ENCODE measurements around the gene MED13L.

MED13L gene

DNA sequence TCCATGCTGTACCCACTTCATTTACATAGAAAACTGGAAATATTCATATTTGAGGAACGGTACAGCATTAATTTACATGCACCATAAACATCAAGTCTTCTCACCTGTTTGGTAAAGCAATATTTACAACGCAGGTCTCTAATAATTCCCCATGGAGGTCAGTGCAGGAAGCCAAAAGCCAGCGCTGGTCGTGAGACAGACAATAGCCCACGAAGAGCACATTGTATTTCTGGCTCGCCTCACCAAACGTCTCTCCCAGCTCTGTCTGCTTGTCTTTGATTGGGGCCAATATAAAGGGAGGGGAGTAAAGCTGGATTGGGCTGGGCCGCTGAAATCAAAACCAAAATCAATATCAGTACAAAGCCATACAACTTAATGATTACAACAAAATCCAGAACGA is 302.1 kb downstream of the MED13L start:
- DNase-seq (ENCODE audit: low read depth, low spot score): no peak

DNA sequence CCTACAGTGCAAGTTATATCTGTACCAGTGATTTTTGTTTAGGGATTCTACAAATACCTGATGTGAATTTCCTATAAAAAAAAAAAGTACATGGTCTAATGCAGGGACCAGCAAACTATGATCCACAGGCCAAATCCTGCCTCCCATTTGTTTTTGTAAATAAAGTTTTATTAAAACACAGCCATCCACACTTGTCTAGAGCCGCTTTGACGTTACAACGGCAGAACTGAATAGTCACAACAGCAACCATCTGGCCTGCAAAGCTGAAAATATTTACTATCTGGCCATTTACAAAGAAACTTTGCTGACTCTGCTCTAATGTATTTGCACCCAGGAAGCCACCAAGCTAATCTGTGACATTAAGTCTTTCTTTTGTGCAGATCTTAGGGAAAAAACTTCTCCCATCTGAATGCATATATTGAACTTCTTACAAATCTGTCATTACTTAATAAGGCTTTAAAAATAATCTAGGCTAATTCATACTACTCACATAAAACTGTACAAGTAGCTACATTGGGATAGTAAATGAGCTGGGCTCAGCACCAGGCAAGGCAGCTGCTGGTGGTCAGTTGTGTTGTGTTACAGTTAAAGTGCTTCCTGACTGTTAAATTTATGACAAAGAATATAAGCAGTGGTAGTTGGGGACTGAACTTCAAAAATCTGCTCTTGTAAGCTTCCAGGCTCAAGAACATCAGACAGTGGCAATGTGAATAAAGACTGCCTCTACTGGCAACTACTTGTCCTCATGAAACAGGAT is 303.3 kb downstream of the MED13L start:
- no peak for DNase-seq (ENCODE audit: low read depth, low spot score)

DNA sequence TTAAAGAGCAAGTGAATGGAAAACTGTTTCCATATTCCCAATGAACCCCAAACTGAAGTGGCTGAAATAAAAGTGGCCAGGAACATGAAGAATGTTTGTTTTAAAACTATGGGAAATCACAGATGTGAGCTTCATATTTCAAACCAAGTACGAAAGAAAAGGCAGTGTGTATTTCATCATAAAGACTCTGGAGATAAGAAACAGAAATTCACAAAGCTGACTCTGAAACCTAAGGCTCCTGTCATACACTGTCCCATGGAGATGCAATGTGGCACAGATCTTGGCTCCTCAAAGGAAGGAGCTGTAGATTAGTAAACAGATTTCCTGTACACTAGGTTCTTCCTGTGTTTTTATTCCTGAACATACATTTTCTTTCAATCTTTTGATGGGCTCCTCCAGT is 304.4 kb downstream of the MED13L start:
- DNase-seq (ENCODE audit: low read depth, low spot score): no peak

DNA sequence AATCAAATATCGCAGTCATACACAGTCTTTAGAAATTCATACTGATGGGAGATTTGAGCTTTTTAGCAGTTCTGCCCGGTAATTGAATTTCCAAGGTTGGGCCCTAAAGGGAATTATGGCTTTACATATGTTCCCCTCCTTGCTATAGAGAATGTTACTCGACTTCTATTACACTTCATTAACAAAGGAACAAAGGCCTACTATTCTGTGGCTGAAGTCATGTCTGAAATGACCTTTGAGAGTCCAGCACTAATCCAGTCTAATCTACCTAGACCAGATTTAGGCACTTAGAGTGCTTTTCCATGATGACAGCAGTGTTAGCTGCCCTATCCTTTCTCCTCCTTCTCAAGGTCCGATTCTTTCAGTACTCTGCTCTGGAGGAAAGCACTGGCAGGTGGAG is 305.3 kb downstream of the MED13L start:
- DNase-seq (ENCODE audit: low read depth, low spot score): no peak

GRCh38 chr12:115968211-115968610 is 309.3 kb downstream of the MED13L start:
- no peak for DNase-seq (ENCODE audit: low read depth, low spot score)

GRCh38 chr12:115966376-115966775 is 311.1 kb downstream of the MED13L start:
- DNase-seq (ENCODE audit: low read depth, low spot score): no peak

- DNase-seq (ENCODE audit: low read depth, low spot score): no peak
These were observed 312.9 kb downstream of the MED13L start for GRCh38 chr12:115964626-115965025.

- DNase-seq (ENCODE audit: low read depth, low spot score): no peak
These were observed 313.3 kb downstream of the MED13L start for GRCh38 chr12:115964214-115964613.

DNA sequence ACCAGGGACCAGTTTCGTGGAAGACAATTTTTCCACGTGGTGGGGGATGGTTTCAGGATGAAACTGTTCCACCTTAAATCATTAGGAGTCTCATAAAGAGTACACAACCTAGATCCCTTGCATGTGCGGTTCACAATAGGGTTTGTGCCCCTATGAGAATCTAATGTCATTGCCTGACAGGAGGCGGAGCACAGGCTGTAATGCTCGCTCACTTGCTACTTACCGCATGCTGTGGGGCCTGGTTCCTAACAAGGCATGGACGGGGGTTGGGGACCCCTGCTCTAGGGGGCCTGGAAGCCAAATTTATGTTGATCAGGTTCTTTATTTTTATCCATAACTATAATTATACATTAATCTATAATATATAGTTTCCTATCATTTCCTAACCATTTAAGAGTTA is 315.3 kb downstream of the MED13L start:
- DNase-seq (ENCODE audit: low read depth, low spot score): no peak

DNA sequence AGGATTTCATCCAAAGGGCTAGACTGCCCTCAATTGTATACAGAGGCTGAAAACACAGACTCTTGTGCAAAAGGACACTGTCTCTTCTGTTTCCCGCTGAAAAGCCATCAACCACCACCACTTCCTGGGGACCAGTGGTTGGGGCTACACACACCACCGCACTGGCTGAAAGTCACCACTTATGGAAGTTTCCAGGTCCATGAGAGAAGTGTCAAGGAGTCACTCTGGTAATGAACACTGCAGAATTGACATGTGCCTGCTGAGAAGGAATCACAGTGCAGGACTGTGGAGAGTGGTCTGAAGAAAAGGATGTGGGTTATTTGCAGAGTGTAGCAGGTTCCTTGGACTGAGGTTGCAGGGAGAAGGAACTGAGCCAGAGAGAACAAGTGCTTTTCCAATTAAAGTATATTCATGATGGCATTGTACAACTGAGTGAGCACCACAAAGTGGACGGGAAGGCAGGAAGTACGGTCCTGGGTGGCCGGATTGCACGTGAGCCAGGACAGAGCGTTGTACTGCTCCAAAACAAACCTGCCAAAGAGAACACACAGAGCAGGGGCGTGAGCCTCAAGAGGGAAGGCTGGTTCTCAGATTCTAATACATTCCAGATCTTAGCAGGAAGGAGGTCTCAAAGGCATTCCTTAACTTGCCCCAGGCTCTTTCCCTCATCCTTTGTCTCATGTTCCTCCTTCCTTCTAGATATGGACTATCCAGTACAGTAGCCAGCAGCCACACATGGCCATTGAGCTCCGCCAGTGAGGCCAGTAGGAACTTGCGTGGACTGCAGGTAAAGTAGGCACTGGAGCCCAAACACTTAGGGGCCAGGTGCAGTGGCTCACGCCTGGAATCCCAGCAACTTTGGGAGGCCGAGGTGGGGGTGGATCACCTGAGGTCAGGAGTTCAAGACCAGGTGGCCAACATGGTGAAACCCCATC is 316.4 kb downstream of the MED13L start:
- DNase-seq (ENCODE audit: low read depth, low spot score): no peak

DNA sequence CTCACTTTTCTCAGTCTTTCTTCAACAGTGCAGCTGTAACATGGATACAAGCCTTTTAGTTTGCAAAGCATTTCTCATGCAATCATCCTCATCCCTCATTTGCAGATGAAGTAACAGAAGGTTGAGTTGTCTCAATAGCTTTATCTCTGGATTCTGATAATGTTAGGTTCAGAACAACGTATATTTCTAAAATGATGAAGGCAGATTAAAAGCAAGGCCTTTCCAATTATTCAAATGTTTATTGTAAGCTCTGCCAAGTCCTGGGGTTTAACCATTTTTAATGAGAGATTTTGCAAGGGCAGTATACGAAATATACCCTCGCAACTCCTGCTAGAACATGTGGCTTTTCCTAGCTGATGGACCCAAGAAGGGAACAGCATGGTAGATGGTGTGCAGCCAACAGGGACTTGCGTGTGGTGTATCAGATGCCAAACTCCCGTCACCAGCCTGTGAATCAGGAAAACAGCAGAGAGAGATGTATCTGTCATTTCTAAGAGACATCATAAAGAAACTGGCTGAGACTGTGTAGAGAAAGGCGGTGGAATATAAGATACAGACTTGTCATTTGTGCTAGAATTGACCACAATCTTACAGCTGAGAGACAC is 319.7 kb downstream of the MED13L start:
- no peak for DNase-seq (ENCODE audit: low read depth, low spot score)

GRCh38 chr12:115956659-115957058 is 320.8 kb downstream of the MED13L start:
- DNase-seq (ENCODE audit: low read depth, low spot score): no peak

GRCh38 chr12:115956236-115956635 is 321.3 kb downstream of the MED13L start:
- DNase-seq (ENCODE audit: low read depth, low spot score): no peak

- no peak for DNase-seq (ENCODE audit: low read depth, low spot score)
These were observed 324.0 kb downstream of the MED13L start for GRCh38 chr12:115953450-115953849.

GRCh38 chr12:115953031-115953430 is 324.5 kb downstream of the MED13L start:
- no peak for DNase-seq (ENCODE audit: low read depth, low spot score)

GRCh38 chr12:115950959-115951358 is 326.5 kb downstream of the MED13L start:
- DNase-seq (ENCODE audit: low read depth, low spot score): no peak

DNA sequence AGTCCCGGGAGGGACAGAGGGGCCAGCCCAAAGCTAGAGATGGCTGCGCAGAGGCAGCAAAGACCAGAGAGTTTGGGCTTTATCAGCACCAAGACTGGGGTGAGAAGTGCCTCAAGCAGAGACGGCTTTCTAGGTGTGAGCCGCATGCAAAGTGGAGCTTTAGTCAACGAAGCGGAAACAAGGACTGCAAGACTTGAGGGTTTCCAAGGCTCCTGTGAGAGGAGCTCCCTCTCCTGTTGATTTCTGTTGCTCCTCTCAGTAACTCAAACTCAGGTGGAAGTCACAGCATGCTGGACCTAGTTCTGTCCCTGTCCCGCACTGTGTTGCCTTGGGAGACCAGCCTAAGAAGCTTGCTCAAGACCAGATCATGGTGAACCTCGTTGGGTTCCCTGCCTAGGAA is 327.8 kb downstream of the MED13L start:
- DNase-seq (ENCODE audit: low read depth, low spot score): no peak

GRCh38 chr12:115947696-115948062 is 329.8 kb downstream of the MED13L start:
- DNase-seq (ENCODE audit: low read depth, low spot score): no peak

GRCh38 chr12:115946867-115947695 is 330.4 kb downstream of the MED13L start:
- DNase-seq (ENCODE audit: low read depth, low spot score): no peak

GRCh38 chr12:115946092-115946491 is 331.4 kb downstream of the MED13L start:
- no peak for DNase-seq (ENCODE audit: low read depth, low spot score)

- no peak for DNase-seq (ENCODE audit: low read depth, low spot score)
These were observed 332.0 kb downstream of the MED13L start for GRCh38 chr12:115945491-115945885.

Data from iPS DF 19.7 (cell line).